Measurements from ENCODE around the gene SHISAL1. TPM values are rescaled to one million over a fixed set of nuclear protein-coding genes. Genes with fewer than 3 reads are reported as not detected.
A peak's percentile ranks its signal among the peaks of the same experiment; 100 is the strongest.

SHISAL1 gene
- total and polyA plus RNA-seq, 8 donors, result 0.72 to 1.4 (median 0.92) TPM

DNA sequence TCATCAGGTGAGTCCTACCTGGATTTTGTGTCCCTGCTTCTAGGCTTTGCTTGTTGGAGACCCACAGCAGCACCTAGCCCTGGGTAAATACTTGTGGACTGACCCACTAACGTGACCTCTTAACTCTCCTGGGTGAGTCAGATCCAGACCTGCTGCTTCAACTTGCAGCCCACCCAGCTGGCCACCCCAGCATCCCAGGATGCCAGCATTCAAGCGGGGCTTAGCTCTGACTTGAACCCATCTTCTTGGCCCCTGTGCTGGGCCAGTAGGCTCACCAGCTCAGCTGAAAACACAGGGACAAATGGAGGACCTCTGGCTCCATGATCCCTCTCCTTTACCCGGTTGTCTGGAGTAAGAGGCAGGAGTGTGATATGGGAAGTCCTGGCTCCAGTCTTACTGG, 98.6 kb downstream of the SHISAL1 start:
- Histone ChIP-seq H3K4me1 (no peaks in the 10 kb centered on the region), H3K9me3 (peaks cover 0 to 11% of the 10 kb centered on the region in 2 donors), H3K36me3 (no peaks in the 10 kb centered on the region), H3K27ac (no peak overlapping the region), H3K27me3 (no peaks in the 10 kb centered on the region), H3K4me3 (no peak overlapping the region)
- TF ChIP-seq, protein P1, sequence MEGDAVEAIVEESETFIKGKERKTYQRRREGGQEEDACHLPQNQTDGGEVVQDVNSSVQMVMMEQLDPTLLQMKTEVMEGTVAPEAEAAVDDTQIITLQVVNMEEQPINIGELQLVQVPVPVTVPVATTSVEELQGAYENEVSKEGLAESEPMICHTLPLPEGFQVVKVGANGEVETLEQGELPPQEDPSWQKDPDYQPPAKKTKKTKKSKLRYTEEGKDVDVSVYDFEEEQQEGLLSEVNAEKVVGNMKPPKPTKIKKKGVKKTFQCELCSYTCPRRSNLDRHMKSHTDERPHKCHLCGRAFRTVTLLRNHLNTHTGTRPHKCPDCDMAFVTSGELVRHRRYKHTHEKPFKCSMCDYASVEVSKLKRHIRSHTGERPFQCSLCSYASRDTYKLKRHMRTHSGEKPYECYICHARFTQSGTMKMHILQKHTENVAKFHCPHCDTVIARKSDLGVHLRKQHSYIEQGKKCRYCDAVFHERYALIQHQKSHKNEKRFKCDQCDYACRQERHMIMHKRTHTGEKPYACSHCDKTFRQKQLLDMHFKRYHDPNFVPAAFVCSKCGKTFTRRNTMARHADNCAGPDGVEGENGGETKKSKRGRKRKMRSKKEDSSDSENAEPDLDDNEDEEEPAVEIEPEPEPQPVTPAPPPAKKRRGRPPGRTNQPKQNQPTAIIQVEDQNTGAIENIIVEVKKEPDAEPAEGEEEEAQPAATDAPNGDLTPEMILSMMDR (IDR thresholded peaks at IDR 0.05), result no peak
- ATAC-seq (no peak), DNase-seq (no peak)
- intact Hi-C loops (cut with DNase I), result no loop called here

DNA sequence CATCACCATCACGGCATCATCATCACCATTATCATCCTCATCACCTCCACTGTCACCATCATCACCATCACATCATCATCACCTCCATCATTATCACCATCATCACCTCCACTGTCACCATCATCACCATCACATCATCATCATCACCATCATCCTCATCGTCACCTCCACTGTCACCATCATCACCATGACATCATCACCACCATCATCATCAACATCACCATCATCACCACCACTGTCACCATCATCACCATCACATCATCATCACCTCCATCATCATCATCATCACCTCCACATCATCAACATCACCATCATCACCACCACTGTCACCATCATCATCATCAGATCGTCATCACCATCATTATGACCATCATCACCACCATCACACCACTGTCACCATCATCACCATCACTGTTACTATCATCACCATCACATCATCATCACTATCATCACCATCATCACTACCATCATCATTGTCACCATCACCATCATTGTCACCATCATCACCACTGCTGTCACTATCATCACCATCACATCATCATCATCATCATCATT, 99.2 kb downstream of the SHISAL1 start:
- intact Hi-C loops (cut with DNase I), result no loop called here
- DNase-seq (no peak), ATAC-seq (no peak)
- Histone ChIP-seq H3K4me3 (no peak overlapping the region), H3K9me3 (peaks cover 0 to 11% of the 10 kb centered on the region in 2 donors), H3K27me3 (no peaks in the 10 kb centered on the region), H3K27ac (no peak overlapping the region), H3K36me3 (no peaks in the 10 kb centered on the region), H3K4me1 (no peaks in the 10 kb centered on the region)
- TF ChIP-seq, protein P1 (IDR thresholded peaks at IDR 0.05), result no peak

- ATAC-seq (no peak), DNase-seq (no peak)
- no peaks in the 10 kb centered on the region for H3K4me1 ChIP-seq
- TF ChIP-seq, protein P1 (IDR thresholded peaks at IDR 0.05), result no peak
- H3K27ac ChIP-seq, result no peak overlapping the region
- H3K4me3 ChIP-seq, result no peak overlapping the region
- no peaks in the 10 kb centered on the region for H3K36me3 ChIP-seq
- intact Hi-C loops (cut with DNase I), result no loop called here
- H3K27me3 ChIP-seq, result no peaks in the 10 kb centered on the region
- peaks cover 0 to 11% of the 10 kb centered on the region in 2 donors for H3K9me3 ChIP-seq
Observed at GRCh38 chr22:44212936-44213335, 99.8 kb downstream of the SHISAL1 start.

DNA sequence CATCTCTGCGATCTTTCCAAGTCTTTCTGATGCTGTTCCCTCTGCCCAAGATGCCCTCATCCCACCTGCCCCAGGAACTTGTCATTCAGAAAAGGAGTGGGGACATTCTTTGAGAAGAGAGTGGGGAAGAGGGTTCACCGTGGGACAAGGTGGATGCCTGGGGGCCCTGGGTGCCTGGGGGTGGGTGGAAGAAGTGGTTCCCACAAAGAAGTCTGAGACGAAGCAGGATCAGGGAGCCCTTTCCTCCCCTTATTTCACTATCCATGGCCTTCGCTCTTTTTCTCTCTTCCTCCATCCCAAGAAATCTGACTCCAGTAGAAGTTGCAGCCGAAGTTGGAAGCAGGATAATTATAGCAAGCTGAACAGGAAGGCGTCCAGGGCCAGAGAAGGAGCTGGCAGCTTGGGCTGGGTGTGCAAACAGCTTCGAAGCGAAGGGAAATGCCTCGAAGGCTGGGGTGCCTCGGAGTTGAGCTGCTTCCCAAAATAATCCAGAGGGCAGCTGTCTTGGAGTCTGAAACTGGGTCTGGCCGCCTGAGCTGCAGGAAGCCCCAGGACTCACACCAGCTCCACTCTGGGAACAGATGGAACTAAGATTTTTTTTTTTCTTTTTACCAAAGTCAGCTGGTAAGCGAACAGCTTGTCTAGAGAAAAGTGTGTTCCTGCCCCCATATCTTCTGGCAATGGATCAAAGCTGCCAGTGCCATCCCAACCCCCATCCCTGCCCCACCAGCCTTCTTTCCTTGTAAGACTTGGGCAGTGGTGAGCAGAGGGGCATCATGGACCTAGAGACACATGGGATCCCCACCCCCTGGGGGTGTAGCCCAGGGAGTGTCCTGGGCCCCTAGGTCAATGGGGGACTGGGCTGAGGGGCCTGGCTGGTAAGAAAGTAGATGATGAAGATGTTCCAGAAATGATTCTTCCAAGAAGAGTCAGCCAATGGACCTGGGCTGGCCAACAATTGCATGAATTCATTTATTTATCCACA, 100.5 kb downstream of the SHISAL1 start:
- H3K36me3 ChIP-seq, result no peaks in the 10 kb centered on the region
- no peak for ATAC-seq
- H3K4me1 ChIP-seq, result no peaks in the 10 kb centered on the region
- peaks cover 0 to 11% of the 10 kb centered on the region in 2 donors for H3K9me3 ChIP-seq
- no peak overlapping the region for H3K4me3 ChIP-seq
- H3K27ac ChIP-seq, result peak overlapping the region in 1 of 2 donors; percentile 1
- peak in 2 of 4 donors; percentile 23 to 61 for DNase-seq
- H3K27me3 ChIP-seq, result no peaks in the 10 kb centered on the region
- TF ChIP-seq, protein P1 (IDR thresholded peaks at IDR 0.05), result no peak
- intact Hi-C loops (cut with DNase I), result no loop called here

DNA sequence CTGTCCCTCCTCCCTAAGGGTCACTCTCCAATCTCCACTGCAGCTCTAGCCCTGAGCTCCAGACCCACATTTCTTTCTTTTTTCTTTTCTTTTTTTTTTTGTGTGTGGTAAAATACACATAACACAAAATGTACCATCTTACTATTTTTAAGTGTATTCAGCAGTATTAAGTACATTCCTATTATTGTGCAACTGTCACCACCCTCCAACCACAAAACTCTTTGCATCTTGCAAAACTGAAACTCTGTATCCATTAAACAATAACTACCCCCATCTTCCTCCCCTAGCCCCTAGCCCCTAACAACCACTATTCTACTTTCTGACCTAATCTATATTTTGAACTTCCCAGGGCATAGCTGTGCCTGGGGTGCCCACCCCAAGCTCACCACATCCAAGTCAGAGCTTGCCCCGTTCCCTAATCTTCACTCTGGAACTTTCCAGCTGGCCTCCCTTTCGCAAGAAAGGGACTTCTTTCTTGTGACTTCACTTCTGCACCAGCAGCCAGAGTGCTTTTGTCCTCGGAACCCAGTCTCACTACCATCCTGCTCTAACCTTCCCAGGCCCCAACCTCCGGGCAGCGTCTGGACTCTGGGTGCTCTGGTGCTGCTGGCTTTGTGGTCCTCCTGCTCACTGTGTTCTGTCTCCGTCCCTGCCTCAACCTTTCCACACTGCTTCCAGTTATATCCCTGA, 101.3 kb downstream of the SHISAL1 start:
- intact Hi-C loops (cut with DNase I), result no loop called here
- H3K4me3 ChIP-seq, result no peak overlapping the region
- H3K27ac ChIP-seq, result no peak overlapping the region
- H3K27me3 ChIP-seq, result no peaks in the 10 kb centered on the region
- no peaks in the 10 kb centered on the region for H3K4me1 ChIP-seq
- H3K36me3 ChIP-seq, result no peaks in the 10 kb centered on the region
- TF ChIP-seq, protein P1 (IDR thresholded peaks at IDR 0.05), result no peak
- no peak for ATAC-seq
- peaks cover 0 to 11% of the 10 kb centered on the region in 2 donors for H3K9me3 ChIP-seq
- peak in 1 of 4 donors; percentile 14 for DNase-seq
